ENCODE measurements around the gene EML5.

EML5 gene

GRCh38 chr14:88840926-88841325, 48.2 kb upstream of the EML5 start:
- no peaks in the 10 kb centered on the region for H3K36me3 ChIP-seq (ENCODE audit: low read length)
- H4K20me1 ChIP-seq (ENCODE audit: low read depth, low read length) = no peaks in the 10 kb centered on the region
- no peak overlapping the region for H2AFZ ChIP-seq (ENCODE audit: low read depth, low read length, severe bottlenecking)
- H3K9me3 ChIP-seq (ENCODE audit: insufficient read depth, low read length) = no peaks in the 10 kb centered on the region
- H3K9me2 ChIP-seq (replicated peaks; ENCODE audit: insufficient read depth, low read length) = no peaks in the 10 kb centered on the region
- no peak overlapping the region for H3K4me3 ChIP-seq (ENCODE audit: insufficient read depth, low read length, poor library complexity, severe bottlenecking)
- H3K9ac ChIP-seq (ENCODE audit: low read length) = no peak overlapping the region
- H3F3A ChIP-seq (ENCODE audit: insufficient read depth) = no peaks in the 10 kb centered on the region
- no peak for TF ChIP-seq CTCF (IDR thresholded peaks at IDR 0.05; ENCODE audit: insufficient read depth, low read length, poor library complexity, severe bottlenecking)
- TF ChIP-seq EZH2phosphoT487 (conservative IDR thresholded peaks at IDR 0.05; ENCODE audit: low read length) = no peak
- H3K4me2 ChIP-seq (ENCODE audit: low read depth, low read length, poor library complexity, severe bottlenecking) = no peak overlapping the region
- H3K27me3 ChIP-seq (ENCODE audit: low read length) = no peaks in the 10 kb centered on the region
- no peak overlapping the region for H3K27ac ChIP-seq (ENCODE audit: low read depth, low read length)
- no peaks in the 10 kb centered on the region for H3K79me2 ChIP-seq (ENCODE audit: insufficient read depth, low read length)

- Histone ChIP-seq H3F3A (ENCODE audit: insufficient read depth) (no peaks in the 10 kb centered on the region), H3K4me2 (ENCODE audit: low read depth, low read length, poor library complexity, severe bottlenecking) (no peak overlapping the region), H3K9ac (ENCODE audit: low read length) (no peak overlapping the region), H3K36me3 (ENCODE audit: low read length) (no peaks in the 10 kb centered on the region), H3K27me3 (ENCODE audit: low read length) (no peaks in the 10 kb centered on the region), H3K9me2 (replicated peaks; ENCODE audit: insufficient read depth, low read length) (no peaks in the 10 kb centered on the region), H4K20me1 (ENCODE audit: low read depth, low read length) (no peaks in the 10 kb centered on the region), H3K4me3 (ENCODE audit: insufficient read depth, low read length, poor library complexity, severe bottlenecking) (no peak overlapping the region), H2AFZ (ENCODE audit: low read depth, low read length, severe bottlenecking) (no peak overlapping the region), H3K9me3 (ENCODE audit: insufficient read depth, low read length) (no peaks in the 10 kb centered on the region), H3K27ac (ENCODE audit: low read depth, low read length) (no peak overlapping the region), H3K79me2 (ENCODE audit: insufficient read depth, low read length) (no peaks in the 10 kb centered on the region)
- TF ChIP-seq CTCF (IDR thresholded peaks at IDR 0.05; ENCODE audit: insufficient read depth, low read length, poor library complexity, severe bottlenecking) (no peak), EZH2phosphoT487 (conservative IDR thresholded peaks at IDR 0.05; ENCODE audit: low read length) (no peak)
Measured at GRCh38 chr14:88838015-88838414, 45.3 kb upstream of the EML5 start.

DNA sequence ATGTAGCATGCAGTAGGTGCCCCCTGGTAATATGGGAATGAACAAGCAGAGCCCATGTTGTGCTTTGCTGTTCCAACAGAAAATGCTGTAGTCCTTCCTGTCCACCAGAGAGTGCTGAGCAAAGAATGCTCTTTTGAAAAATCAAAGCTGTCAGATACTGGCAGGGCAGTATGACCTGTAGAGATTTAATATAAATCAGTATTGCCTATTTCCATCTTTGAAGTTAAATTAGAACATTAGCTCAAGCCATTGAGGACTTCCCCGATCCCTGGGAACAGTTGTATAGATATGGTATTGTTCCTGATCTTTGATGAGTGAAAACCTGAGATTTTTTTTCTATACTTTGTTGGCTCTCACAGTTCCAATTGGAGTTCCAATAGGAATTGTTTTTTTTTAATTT, 44.7 kb upstream of the EML5 start:
- Histone ChIP-seq H3K27ac (ENCODE audit: low read depth, low read length) (no peak overlapping the region), H3F3A (ENCODE audit: insufficient read depth) (no peaks in the 10 kb centered on the region), H3K79me2 (ENCODE audit: insufficient read depth, low read length) (no peaks in the 10 kb centered on the region), H3K9me3 (ENCODE audit: insufficient read depth, low read length) (no peaks in the 10 kb centered on the region), H4K20me1 (ENCODE audit: low read depth, low read length) (no peaks in the 10 kb centered on the region), H3K27me3 (ENCODE audit: low read length) (no peaks in the 10 kb centered on the region), H2AFZ (ENCODE audit: low read depth, low read length, severe bottlenecking) (no peak overlapping the region), H3K36me3 (ENCODE audit: low read length) (no peaks in the 10 kb centered on the region), H3K9me2 (replicated peaks; ENCODE audit: insufficient read depth, low read length) (no peaks in the 10 kb centered on the region), H3K4me3 (ENCODE audit: insufficient read depth, low read length, poor library complexity, severe bottlenecking) (no peak overlapping the region), H3K9ac (ENCODE audit: low read length) (no peak overlapping the region), H3K4me2 (ENCODE audit: low read depth, low read length, poor library complexity, severe bottlenecking) (no peak overlapping the region)
- no peak for TF ChIP-seq CTCF (IDR thresholded peaks at IDR 0.05; ENCODE audit: insufficient read depth, low read length, poor library complexity, severe bottlenecking)
- TF ChIP-seq EZH2phosphoT487 (conservative IDR thresholded peaks at IDR 0.05; ENCODE audit: low read length) = no peak

DNA sequence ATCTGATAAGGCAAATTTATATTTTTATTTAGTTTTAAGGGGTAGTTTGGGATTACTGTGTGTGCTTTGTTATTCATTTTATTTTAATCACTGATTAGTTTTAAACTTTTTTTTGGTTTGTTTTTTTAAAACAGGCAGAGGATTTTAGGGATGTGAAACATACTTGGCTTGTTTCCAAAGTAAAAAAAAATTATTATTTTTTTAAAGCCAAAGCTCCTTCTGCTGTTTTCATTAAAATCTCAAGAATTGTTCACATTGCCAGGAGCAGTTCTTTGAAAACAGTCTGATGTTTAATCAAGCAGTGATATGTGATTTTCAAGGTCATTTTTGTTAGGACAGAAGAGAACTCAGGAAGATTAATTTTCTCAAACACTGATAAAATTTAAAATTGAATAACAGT, 42.9 kb upstream of the EML5 start:
- Histone ChIP-seq H3K4me3 (ENCODE audit: insufficient read depth, low read length, poor library complexity, severe bottlenecking) (no peak overlapping the region), H3F3A (ENCODE audit: insufficient read depth) (no peaks in the 10 kb centered on the region), H3K9ac (ENCODE audit: low read length) (no peak overlapping the region), H4K20me1 (ENCODE audit: low read depth, low read length) (no peaks in the 10 kb centered on the region), H3K36me3 (ENCODE audit: low read length) (no peaks in the 10 kb centered on the region), H3K27me3 (ENCODE audit: low read length) (no peaks in the 10 kb centered on the region), H2AFZ (ENCODE audit: low read depth, low read length, severe bottlenecking) (no peak overlapping the region), H3K9me2 (replicated peaks; ENCODE audit: insufficient read depth, low read length) (no peaks in the 10 kb centered on the region), H3K9me3 (ENCODE audit: insufficient read depth, low read length) (no peaks in the 10 kb centered on the region), H3K4me2 (ENCODE audit: low read depth, low read length, poor library complexity, severe bottlenecking) (no peak overlapping the region), H3K27ac (ENCODE audit: low read depth, low read length) (no peak overlapping the region), H3K79me2 (ENCODE audit: insufficient read depth, low read length) (no peaks in the 10 kb centered on the region)
- TF ChIP-seq EZH2phosphoT487 (conservative IDR thresholded peaks at IDR 0.05; ENCODE audit: low read length) (no peak), CTCF (IDR thresholded peaks at IDR 0.05; ENCODE audit: insufficient read depth, low read length, poor library complexity, severe bottlenecking) (no peak)

Measured in SU-DHL-6 (cell line).